Lung (tissue), 12 donors: Measurements from ENCODE around the gene BRAF. TPM values are rescaled to one million over a fixed set of nuclear protein-coding genes. Genes with fewer than 3 reads are reported as not detected.
"Not testable (repeated sequence)": the region's sequence is repeated elsewhere in the genome, so short reads cannot be mapped to it uniquely, and the experiment has no call there.

Experiments used
- ATAC-seq: fragments of 200-7000 bp; cut with Tn5 transposase; one replicate; pipeline ENCODE4 v1.9.1; 2020; ENCODE audit warnings: moderate number of reproducible peaks; ENCODE audit not compliant: insufficient read depth, low FRiP score
- DNase-seq, 3 donors: peaks; one replicate each; pipeline ENCODE4 v3.0.0-alpha.2; 2013 to 2017
- H3K27ac ChIP-seq, 2 donors: one replicate each; pipeline ENCODE4 v1.5.1; 2013; ENCODE audit warnings: mild to moderate bottlenecking in 2 of 2, moderate library complexity in 2 of 2, control low read depth in 1 of 2, inconsistent platforms in 1 of 2, low read depth in 1 of 2, low read length in 1 of 2
- H3K27me3 ChIP-seq, 3 donors: one replicate each; pipeline ENCODE4 v1.5.1; 2013; ENCODE audit warnings: low read length in 2 of 3; ENCODE audit not compliant: control insufficient read depth in 3 of 3, insufficient read depth in 3 of 3
- H3K36me3 ChIP-seq, 4 donors: one replicate each; pipeline ENCODE4 v1.5.1; 2013; ENCODE audit warnings: low read length in 4 of 4, mild to moderate bottlenecking in 1 of 4, moderate library complexity in 1 of 4; ENCODE audit not compliant: control insufficient read depth in 4 of 4, insufficient read depth in 4 of 4
- H3K4me1 ChIP-seq, 5 donors: one replicate each; pipeline ENCODE4 v1.5.1; 2013; ENCODE audit warnings: low read length in 5 of 5, mild to moderate bottlenecking in 2 of 5, moderate library complexity in 1 of 5; ENCODE audit not compliant: control insufficient read depth in 5 of 5, insufficient read depth in 5 of 5
- H3K4me3 ChIP-seq: one replicate; pipeline ENCODE4 v1.5.1; 2013; ENCODE audit warnings: mild to moderate bottlenecking, control low read depth, moderate library complexity
- H3K9ac ChIP-seq, 2 donors: one replicate each; pipeline ENCODE4 v1.5.1; 2013; ENCODE audit warnings: low read length in 2 of 2, control low read depth in 1 of 2; ENCODE audit not compliant: insufficient read depth in 1 of 2
- H3K9me3 ChIP-seq, 4 donors: one replicate each; pipeline ENCODE4 v1.5.1; 2013; ENCODE audit warnings: low read length in 3 of 4, mild to moderate bottlenecking in 1 of 4, moderate library complexity in 1 of 4; ENCODE audit not compliant: control insufficient read depth in 4 of 4, insufficient read depth in 3 of 4
- WGBS, 2 donors: extraction: QIAGEN DNeasy Blood & Tissue Kit; methylation state at CpG; one replicate each; pipeline ENCODE4 v1.1.7; 2013; 5-methylcytosine and 5-hydroxymethylcytosine counted together
- polyA plus RNA-seq, 2 donors: library from polyadenylated mRNA; stranded (reverse); fragments of 200-250 nt; gene quantifications; one replicate each; pipeline ENCODE4 v1.2.1, GENCODE V29; 2013
- total RNA-seq, 2 donors: library from RNA; depleted of rRNA in 1 of 2; stranded (reverse); fragments of >200 nt in 1 of 2; gene quantifications; one replicate each; pipeline ENCODE4 v1.2.1, GENCODE V29; 2014 to 2021
- TF ChIP-seq, protein P1 (sequence below): IDR thresholded peaks from 2 replicates; pipeline ENCODE4 v1.5.1; 2012; ENCODE audit warnings: mild to moderate bottlenecking; ENCODE audit errors: control extremely low read depth, extremely low read depth
- donor health status: control.
- donor health status: control.
- donor health status: Bipolar disorder and iron deficiency.
- donor health status: healthy.
- donor health status: DM: yes; HTN: yes; CAD: no.

Gene BRAF
- total and polyA plus RNA-seq, 4 donors = 6.5 to 111 (median 22.3) TPM

DNA sequence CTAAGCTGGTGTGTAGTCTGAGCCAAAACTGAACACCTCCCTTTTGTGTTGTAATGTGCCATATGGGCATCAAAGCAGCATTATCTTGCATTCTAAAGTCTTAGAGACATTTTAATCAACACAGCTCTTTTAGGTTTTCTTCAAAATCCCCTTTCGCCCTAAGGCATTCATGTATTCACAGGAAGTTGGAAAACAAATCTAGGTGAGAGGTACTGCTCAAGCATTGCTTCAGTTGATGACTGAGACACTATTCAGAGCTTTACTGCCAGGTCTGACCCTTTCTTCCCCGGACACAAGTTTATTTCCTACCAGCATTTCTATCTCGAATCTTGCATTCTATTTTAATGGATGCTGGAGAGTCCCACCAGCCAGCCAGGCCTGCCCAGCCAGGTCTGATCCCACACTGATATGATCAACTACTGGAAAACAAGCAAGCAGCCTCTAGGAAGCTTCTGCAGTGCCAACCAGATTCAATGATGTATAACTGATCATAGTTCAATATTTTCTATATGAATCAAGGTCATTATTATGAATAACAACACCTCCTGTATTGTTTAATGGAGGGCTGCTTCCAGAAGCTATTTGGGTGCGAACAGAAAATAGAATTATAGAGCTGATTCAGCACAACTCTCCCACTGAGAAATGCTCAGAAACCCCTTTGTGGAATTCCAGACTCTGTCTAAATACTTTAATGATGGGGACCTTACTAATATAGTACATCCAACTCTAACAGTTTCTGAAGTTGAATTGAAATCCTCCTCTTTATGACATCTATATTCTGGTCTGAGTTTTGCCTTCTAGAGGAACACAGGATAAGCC is 4.0 kb upstream of the BRAF start:
- Histone ChIP-seq H3K36me3 (no peaks in the 10 kb centered on the region), H3K9ac (no peak overlapping the region), H3K27me3 (no peaks in the 10 kb centered on the region), H3K4me1 (peaks cover 0 to 5% (median 0%) of the 10 kb centered on the region in 5 donors), H3K9me3 (no peaks in the 10 kb centered on the region), H3K4me3 (no peak overlapping the region), H3K27ac (no peak overlapping the region)
- 89 to 91% methylated on average over 4 of the region's 4 CpGs for WGBS, 2 donors
- TF ChIP-seq, protein P1, sequence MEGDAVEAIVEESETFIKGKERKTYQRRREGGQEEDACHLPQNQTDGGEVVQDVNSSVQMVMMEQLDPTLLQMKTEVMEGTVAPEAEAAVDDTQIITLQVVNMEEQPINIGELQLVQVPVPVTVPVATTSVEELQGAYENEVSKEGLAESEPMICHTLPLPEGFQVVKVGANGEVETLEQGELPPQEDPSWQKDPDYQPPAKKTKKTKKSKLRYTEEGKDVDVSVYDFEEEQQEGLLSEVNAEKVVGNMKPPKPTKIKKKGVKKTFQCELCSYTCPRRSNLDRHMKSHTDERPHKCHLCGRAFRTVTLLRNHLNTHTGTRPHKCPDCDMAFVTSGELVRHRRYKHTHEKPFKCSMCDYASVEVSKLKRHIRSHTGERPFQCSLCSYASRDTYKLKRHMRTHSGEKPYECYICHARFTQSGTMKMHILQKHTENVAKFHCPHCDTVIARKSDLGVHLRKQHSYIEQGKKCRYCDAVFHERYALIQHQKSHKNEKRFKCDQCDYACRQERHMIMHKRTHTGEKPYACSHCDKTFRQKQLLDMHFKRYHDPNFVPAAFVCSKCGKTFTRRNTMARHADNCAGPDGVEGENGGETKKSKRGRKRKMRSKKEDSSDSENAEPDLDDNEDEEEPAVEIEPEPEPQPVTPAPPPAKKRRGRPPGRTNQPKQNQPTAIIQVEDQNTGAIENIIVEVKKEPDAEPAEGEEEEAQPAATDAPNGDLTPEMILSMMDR = no peak
- DNase-seq = no peak
- ATAC-seq = no peak

DNA sequence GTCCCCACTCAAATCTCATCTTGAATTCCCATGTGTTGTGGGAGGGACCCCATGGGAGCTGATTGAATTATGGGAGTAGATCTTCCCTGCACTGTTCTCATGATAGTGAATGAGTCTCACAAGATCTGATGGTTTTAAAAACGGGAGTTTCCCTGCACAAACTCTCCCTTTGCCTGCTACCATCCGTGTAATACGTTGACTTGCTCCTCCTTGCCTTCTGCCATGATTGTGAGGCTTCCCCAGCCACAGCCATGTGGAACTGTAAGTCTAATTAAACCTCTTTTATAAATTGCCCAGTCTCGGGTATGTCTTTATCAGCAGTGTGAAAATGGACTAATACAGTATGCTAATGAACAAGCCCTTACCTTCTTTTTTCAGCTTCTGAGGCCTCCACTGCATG is 3.2 kb upstream of the BRAF start:
- H3K9ac ChIP-seq, H3K9me3 ChIP-seq, DNase-seq, H3K27ac ChIP-seq, H3K4me3 ChIP-seq, H3K36me3 ChIP-seq, H3K27me3 ChIP-seq, ATAC-seq: not testable (repeated sequence)
- H3K4me1 ChIP-seq = peaks cover 0 to 11% (median 0%) of the 10 kb centered on the region in 5 donors
- WGBS, 2 donors = 90 to 94% methylated on average over 4 of the region's 4 CpGs

DNA sequence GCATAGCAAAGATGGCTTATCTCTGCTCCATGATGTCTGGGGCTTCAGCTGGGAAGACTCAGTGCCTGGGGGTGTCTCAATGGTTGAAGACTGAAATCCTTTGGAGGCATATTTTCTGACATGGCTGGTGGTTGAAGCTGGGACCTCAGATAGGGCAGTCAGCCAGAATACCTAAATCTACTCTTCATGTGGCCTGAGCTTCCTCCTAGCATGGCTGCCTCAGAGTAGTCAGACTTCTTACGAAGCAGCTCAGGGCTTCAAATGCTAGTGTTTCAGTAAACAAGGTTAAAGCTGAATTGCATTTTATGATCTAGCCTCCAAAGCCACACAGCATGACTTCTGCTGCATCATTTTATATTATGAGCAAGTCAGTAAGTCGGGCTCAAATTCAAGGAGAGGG is 2.6 kb upstream of the BRAF start:
- H3K9ac ChIP-seq = no peak overlapping the region
- no peaks in the 10 kb centered on the region for H3K27me3 ChIP-seq
- no peak for DNase-seq
- no peak overlapping the region for H3K4me3 ChIP-seq
- H3K36me3 ChIP-seq = no peaks in the 10 kb centered on the region
- 92 to 95% methylated on average over 2 of the region's 2 CpGs for WGBS, 2 donors
- no peaks in the 10 kb centered on the region for H3K9me3 ChIP-seq
- TF ChIP-seq, protein P1 = no peak
- H3K4me1 ChIP-seq = peaks cover 0 to 17% (median 0%) of the 10 kb centered on the region in 5 donors
- H3K27ac ChIP-seq = no peak overlapping the region
- no peak for ATAC-seq

DNA sequence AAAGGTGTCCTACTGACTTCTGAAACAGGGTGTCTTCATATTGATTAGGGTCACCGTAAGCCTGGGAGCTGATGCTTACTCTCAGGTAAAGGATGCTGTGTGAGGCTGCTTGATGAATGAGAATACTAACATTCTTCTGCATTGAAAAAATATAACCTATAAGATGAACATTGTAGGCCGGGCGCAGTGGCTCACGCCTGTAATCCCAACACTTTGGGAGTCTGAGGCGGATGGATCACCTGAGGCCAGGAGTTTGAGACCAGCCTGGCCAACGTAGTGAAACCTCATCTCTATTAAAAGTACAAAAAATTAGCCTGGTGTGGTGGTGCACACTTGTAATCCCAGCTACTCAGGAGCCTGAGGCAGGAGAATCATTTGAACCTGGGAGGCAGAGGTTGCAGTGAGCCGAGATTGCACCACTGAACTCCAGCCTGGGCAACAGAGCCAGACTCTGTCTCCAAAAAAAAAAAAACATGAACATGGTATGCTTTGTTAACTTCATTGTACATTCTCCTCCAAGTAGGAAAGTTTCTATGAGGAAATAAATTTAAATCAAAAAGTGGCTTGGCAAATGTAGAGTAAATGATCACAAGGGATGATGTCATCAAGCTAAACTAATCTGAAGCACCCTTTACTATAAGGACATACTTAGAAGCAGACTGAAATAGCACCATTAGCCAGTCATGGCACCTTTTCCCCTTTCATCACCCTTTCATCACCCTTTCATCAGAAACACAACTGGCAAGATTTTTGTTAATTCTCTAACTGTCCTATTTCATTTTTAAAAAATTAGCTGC is 1.5 kb upstream of the BRAF start:
- WGBS, 2 donors = 93 to 96% methylated on average over 7 of the region's 7 CpGs
- H3K4me1 ChIP-seq = peaks cover 0 to 24% (median 0%) of the 10 kb centered on the region in 5 donors
- no peaks in the 10 kb centered on the region for H3K27me3 ChIP-seq
- no peak overlapping the region for H3K9ac ChIP-seq
- no peaks in the 10 kb centered on the region for H3K36me3 ChIP-seq
- peak in 1 of 3 donors; percentile 6 for DNase-seq
- TF ChIP-seq, protein P1 = no peak
- no peaks in the 10 kb centered on the region for H3K9me3 ChIP-seq
- no peak overlapping the region for H3K4me3 ChIP-seq
- H3K27ac ChIP-seq = no peak overlapping the region
- ATAC-seq = no peak
